ENCODE results near the gene MAN1B1.

DNA sequence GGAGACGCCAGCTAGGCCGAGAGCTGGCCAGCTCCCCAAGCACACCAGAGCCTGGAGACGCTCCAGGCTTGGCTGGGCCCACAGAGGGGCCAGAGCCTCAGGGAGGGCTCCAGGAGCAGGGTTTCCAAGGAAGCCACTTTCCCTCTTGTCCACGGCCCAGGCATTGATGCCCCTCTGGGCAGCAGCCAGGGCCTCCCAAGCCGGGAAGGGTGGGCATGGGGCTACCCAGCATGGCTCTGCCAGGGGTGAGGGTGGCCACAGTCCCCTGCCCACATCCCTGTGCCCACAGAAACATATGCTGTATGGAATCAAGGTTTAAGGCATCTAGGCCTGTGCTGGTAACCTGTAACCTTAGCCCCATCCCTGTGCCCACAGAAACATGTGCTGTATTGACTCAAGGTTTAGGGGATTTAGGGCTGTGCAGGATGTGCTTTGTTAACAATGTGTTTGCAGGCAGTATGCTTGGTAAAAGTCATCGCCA, 29.3 kb downstream of the MAN1B1 start:
- TF ChIP-seq, protein P1, sequence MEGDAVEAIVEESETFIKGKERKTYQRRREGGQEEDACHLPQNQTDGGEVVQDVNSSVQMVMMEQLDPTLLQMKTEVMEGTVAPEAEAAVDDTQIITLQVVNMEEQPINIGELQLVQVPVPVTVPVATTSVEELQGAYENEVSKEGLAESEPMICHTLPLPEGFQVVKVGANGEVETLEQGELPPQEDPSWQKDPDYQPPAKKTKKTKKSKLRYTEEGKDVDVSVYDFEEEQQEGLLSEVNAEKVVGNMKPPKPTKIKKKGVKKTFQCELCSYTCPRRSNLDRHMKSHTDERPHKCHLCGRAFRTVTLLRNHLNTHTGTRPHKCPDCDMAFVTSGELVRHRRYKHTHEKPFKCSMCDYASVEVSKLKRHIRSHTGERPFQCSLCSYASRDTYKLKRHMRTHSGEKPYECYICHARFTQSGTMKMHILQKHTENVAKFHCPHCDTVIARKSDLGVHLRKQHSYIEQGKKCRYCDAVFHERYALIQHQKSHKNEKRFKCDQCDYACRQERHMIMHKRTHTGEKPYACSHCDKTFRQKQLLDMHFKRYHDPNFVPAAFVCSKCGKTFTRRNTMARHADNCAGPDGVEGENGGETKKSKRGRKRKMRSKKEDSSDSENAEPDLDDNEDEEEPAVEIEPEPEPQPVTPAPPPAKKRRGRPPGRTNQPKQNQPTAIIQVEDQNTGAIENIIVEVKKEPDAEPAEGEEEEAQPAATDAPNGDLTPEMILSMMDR (IDR thresholded peaks at IDR 0.05): no peak
- no peak for TF ChIP-seq POLR2A (IDR thresholded peaks at IDR 0.05)

Measured in lower leg skin (tissue), 3 donors.